Ureter (tissue), 1 donor: ENCODE results near the gene ZNF570. TPM values are rescaled to one million over a fixed set of nuclear protein-coding genes. Genes with fewer than 3 reads are reported as not detected.

Experiments used
- total RNA-seq: library from RNA; stranded (reverse); gene quantifications from one replicate; pipeline ENCODE4 v1.2.4, GENCODE V29; 2023
- donor health status: DM: yes; HTN: yes; CAD: no.

Gene ZNF570
- total RNA-seq, 1 donor from 2014 or later, result 6.9 TPM

Other genes with a start within 250 kb of the ZNF570 start
- 7.5 TPM for gene ZNF527, start 98.3 kb upstream of the ZNF570 start, total RNA-seq
- 6.3 TPM for gene ZNF569, start 1.9 kb upstream of the ZNF570 start, total RNA-seq
- gene ZNF793, start 37.6 kb downstream of the ZNF570 start, total RNA-seq, result 19.7 TPM
- gene ZNF571, start 125.4 kb downstream of the ZNF570 start, total RNA-seq, result 7.1 TPM
- 8.1 TPM for gene ZNF540, start 125.5 kb downstream of the ZNF570 start, total RNA-seq
- 16.5 TPM for gene ZFP30, start 186.1 kb downstream of the ZNF570 start, total RNA-seq